UCSD-AML1 (cell line): ENCODE measurements around the gene C12orf56.

ENCODE experiments used
- DNase-seq: peaks from one replicate; lab custom pipeline; 2025; ENCODE audit not compliant: unreplicated experiment; lab: John Stamatoyannopoulos, UW

The C12orf56 gene, protein sequence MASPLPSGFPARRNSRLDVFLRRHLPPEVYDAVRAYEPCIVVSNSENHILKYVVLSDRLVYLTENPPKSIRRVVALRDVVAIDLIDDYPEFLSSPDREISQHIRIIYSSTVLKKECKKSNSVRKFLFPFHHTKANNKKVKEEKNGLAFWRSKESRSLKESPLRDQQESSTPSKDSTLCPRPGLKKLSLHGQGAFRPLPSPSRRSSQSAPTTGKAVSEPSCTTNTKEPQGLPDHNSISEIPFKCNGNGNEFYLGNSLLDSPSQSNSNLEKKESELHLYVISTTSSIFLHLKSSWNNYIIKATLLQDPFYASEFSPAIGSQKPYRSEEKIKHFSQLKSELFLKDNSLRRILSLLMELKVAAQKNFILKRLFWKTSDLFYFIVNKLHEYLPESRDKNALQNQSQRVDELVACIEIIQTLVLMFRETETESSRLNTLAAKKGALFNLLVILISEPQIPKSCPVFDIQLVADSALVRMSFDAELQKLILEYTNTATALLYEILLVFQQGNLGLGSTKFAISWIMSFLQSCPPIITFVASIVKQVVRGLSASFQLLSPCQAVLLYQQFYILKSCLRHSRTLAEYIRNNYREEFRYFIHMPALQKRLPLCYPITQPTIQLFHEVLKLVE

GRCh38 chr12:64390275-64390851, at the start of gene C12orf56:
TSS of gene C12orf56 (minus strand) at chr12:64390758. CDS start at chr12:64390565, 193 bp downstream.
- DNase-seq, result no peak

GRCh38 chr12:64440100-64440499, 49.5 kb upstream of the C12orf56 start:
- no peak for DNase-seq

DNA sequence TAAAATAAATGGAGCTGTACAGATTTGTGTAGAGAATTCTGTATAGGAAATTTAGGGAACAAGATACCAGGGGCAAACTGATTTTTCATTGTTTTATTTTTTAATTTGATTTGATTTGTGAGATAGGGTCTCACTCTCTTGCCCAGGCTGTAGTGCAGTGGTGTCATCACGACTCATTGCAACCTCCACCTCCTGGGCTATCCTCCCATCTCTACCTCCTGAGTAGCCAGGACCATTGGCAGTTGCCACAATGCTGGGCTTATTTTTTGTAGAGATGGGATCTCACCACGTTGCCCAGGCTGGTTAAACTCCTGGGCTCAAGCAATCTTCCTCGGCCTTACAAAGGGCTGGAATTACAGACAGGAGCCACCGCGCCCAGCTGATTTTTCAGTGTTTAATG, 43.4 kb upstream of the C12orf56 start:
- no peak for DNase-seq

GRCh38 chr12:64431791-64432190, 41.2 kb upstream of the C12orf56 start:
- no peak for DNase-seq

- no peak for DNase-seq
These were observed 40.3 kb upstream of the C12orf56 start for GRCh38 chr12:64430886-64431285.

DNA sequence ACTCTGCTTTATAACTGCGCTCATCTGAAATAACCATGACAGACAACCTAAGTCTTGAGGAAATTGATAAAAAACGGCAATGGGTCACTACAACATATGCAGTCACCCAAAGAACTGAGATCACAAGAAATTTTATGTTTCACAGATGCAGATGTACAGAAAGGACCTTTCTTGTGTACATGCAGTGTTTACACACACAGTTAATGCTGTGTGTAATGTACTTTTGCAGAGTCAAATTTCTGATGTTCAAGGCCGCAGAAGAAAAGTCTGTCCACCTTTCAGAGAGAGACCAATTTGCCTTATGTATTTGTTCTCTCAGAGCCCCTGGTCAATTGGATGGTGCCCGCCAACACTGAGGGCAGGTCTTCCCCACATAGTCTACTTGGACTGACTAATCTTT, 38.4 kb upstream of the C12orf56 start:
- DNase-seq, result no peak

DNA sequence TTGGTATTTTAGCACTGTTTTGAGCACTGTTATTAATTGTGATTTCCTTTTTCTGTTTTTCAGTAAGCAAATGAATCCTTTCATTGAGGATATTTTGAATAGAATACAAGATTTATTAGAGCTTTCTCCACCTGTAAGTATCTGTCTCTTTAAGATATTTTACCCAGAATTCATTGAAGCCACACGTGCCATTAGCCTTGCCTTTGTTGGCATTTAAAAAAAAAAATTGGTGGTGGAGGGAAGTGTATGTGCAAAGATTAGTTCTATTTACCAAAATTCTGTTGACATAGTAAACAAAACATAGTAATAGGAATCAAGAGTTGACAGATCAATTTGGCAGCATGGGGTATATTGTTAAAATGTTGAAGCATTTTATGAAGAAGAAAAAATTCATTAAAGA, 37.4 kb upstream of the C12orf56 start:
- no peak for DNase-seq

GRCh38 chr12:64419696-64420095, 29.1 kb upstream of the C12orf56 start:
- no peak for DNase-seq

- DNase-seq, result no peak
These were observed 27.7 kb upstream of the C12orf56 start for GRCh38 chr12:64418209-64418608.

- no peak for DNase-seq
These were observed 23.3 kb upstream of the C12orf56 start for GRCh38 chr12:64413884-64414283.

GRCh38 chr12:64412459-64412858, 21.9 kb upstream of the C12orf56 start:
- DNase-seq, result no peak

DNA sequence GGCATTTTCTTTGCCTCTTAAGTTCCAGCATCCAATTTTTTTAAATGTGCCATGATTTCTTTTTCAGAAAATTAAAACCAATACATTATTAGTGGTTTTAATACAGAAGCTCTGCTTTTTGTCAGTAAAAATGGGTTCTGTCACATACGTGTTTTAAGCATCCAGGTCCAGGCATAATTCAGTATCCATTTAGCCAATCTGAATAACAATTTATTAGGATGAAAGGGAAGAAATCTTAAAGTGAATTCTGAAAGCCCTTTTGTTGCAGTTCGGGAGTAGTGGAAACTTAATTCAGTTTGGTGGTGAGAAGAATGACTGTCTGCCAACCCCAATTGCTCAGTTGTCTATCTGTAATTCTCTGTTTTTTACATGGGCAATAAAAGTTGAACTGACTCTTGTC, 20.9 kb upstream of the C12orf56 start:
- no peak for DNase-seq

- DNase-seq, result no peak
These were observed 17.0 kb upstream of the C12orf56 start for GRCh38 chr12:64407342-64408223.

GRCh38 chr12:64404470-64405256, 14.1 kb upstream of the C12orf56 start:
- DNase-seq, result peak; percentile 86

- peak; percentile 96 for DNase-seq
These were observed 13.3 kb upstream of the C12orf56 start, which contains the start of gene XPOT for GRCh38 chr12:64403707-64404469. TSS of gene XPOT (plus strand) at chr12:64404392. CDS start at chr12:64410036, 5,644 bp downstream.

GRCh38 chr12:64402181-64402580, 11.6 kb upstream of the C12orf56 start:
- no peak for DNase-seq

DNA sequence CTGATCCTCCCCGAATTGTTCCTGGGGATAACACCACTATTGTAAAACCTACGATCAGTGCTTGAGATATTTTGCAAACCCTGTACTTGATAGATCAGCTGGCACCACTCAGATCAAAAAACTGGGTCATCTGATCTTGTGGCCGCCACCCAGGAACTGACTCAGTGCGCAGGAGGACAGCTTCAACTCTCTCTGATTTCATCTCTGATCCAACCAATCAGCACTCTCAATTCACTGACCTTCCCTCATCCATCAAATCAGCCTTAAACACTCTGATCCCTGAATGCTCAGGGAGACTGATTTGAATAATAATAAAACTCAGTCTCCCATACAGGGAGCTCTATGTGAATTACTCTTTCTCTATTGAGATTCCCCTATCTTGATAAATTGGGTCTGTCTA, 9.5 kb upstream of the C12orf56 start:
- DNase-seq, result no peak

DNA sequence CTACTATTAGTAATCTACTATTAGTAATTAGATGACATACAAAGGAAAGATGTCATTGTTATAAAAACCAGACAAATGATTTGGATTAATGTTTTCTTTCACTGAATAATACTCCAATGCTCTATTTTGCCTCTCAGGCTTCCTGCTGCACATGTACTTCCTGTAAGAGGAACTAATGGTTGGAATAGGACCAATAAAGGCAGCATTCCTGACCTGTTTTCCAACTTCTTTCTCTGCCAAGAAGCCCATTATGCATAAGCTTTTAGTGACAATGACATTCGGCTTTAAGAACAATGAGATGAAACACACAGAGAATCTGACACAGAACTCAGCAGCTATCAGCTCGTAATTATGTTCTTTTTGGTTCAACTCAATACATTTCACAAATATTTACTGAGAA, 5.2 kb upstream of the C12orf56 start:
- DNase-seq, result no peak

GRCh38 chr12:64392221-64392620, 1.7 kb upstream of the C12orf56 start:
- no peak for DNase-seq

DNA sequence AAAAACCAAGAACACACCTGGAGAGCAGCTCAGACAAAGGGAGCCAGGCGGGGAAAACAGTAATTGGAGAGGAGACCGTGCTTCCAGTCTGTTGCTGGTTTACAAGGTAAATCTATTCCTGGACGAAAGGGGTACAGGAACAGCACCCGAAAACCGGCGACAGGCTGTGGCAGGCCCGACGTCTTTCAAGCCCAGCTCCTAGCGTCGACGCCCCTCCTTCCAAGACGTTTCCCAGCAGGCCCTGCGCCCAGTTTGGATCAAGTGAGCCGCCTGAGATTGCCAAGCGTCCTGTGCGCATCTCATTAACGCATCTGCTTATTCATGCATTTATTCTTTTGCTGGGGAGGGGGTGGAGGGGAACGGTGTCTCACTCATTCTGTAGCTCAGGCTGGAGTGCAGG, 1.4 kb downstream of the C12orf56 start:
- DNase-seq, result no peak
